Thyroid gland (tissue), 4 donors: ENCODE measurements around the gene COL27A1. TPM values are rescaled to one million over a fixed set of nuclear protein-coding genes. Genes with fewer than 3 reads are reported as not detected.

ENCODE experiments used
- DNase-seq, 2 donors: peaks; one replicate each; pipeline ENCODE4 v3.0.0-alpha.2; 2019
- H3K27ac ChIP-seq, 3 donors: fragments of 200-600 bp; sonication (generic); 1 replicate in 2 of 3; 2 replicates in 1 of 3; pipeline ENCODE4 v1.5.1; 2016 to 2019; ENCODE audit warnings: mild to moderate bottlenecking in 1 of 3, moderate library complexity in 1 of 3
- H3K27me3 ChIP-seq: fragments of 200-600 bp; sonication (generic); one replicate; pipeline ENCODE4 v1.5.1; 2019
- H3K36me3 ChIP-seq, 2 donors: fragments of 200-600 bp; sonication (generic); one replicate each; pipeline ENCODE4 v1.5.1; 2016 to 2019
- H3K4me1 ChIP-seq, 2 donors: fragments of 200-600 bp; sonication (generic); one replicate each; pipeline ENCODE4 v1.5.1; 2017 to 2019
- H3K4me3 ChIP-seq, 3 donors: fragments of 200-600 bp; sonication (generic); replicated peaks in 1 of 3; 1 replicate in 2 of 3; 2 replicates in 1 of 3; pipeline ENCODE4 v1.5.1; 2016; ENCODE audit warnings: mild to moderate bottlenecking in 1 of 3
- H3K9me3 ChIP-seq: fragments of 200-600 bp; sonication (generic); one replicate; pipeline ENCODE4 v1.5.1; 2017
- POLR2A ChIP-seq, 2 donors: fragments of 450-650 bp; IDR thresholded peaks; one replicate each; pipeline ENCODE4 v1.6.1; 2017; ENCODE audit warnings: antibody characterized with exemption in 2 of 2, mild to moderate bottlenecking in 2 of 2, moderate library complexity in 1 of 2
- WGBS, 2 donors: methylation state at CpG; one replicate each; pipeline ENCODE4 v1.1.5; 2017; 5-methylcytosine and 5-hydroxymethylcytosine counted together
- intact Hi-C: fragments of 100-400 bp; cut with DNase I; formaldehyde crosslinking; loops from one replicate; pipeline ENCODE4 v1.15.1; 2023
- total RNA-seq, 4 donors: library from RNA; depleted of rRNA; stranded (reverse); fragments of >200 nt; gene quantifications; one replicate each; pipeline ENCODE4 v1.2.3, GENCODE V29; 2016
- TF ChIP-seq, protein P1 (sequence below), 6 experiments: fragments of 200-600 bp in 3 of 6; fragments of 450-650 bp in 3 of 6; sonication (generic) in 3 of 6; IDR thresholded peaks; one replicate each; pipeline ENCODE4 v1.5.1; 2016 to 2019; ENCODE audit warnings: antibody characterized with exemption in 6 of 6, mild to moderate bottlenecking in 2 of 6, inconsistent platforms in 1 of 6, moderate library complexity in 1 of 6

Gene COL27A1
- total RNA-seq, 4 donors from 2014 or later: 6.7 to 32.5 (median 10.6) TPM

GRCh38 chr9:114261026-114261425 is 105.7 kb downstream of the COL27A1 start:
- Histone ChIP-seq H3K27me3 (no peaks in the 10 kb centered on the region), H3K4me3 (no peak overlapping the region), H3K4me1 (no peaks in the 10 kb centered on the region), H3K9me3 (no peaks in the 10 kb centered on the region), H3K36me3 (no peaks in the 10 kb centered on the region), H3K27ac (no peak overlapping the region)
- WGBS, 2 donors: 82 to 89% methylated on average over 8 of the region's 10 CpGs
- intact Hi-C loops: no loop called here
- no peak for DNase-seq
- no peak for TF ChIP-seq POLR2A (IDR thresholded peaks at IDR 0.05)
- TF ChIP-seq, protein P1, sequence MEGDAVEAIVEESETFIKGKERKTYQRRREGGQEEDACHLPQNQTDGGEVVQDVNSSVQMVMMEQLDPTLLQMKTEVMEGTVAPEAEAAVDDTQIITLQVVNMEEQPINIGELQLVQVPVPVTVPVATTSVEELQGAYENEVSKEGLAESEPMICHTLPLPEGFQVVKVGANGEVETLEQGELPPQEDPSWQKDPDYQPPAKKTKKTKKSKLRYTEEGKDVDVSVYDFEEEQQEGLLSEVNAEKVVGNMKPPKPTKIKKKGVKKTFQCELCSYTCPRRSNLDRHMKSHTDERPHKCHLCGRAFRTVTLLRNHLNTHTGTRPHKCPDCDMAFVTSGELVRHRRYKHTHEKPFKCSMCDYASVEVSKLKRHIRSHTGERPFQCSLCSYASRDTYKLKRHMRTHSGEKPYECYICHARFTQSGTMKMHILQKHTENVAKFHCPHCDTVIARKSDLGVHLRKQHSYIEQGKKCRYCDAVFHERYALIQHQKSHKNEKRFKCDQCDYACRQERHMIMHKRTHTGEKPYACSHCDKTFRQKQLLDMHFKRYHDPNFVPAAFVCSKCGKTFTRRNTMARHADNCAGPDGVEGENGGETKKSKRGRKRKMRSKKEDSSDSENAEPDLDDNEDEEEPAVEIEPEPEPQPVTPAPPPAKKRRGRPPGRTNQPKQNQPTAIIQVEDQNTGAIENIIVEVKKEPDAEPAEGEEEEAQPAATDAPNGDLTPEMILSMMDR (IDR thresholded peaks at IDR 0.05): no peak

GRCh38 chr9:114261987-114262386 is 106.7 kb downstream of the COL27A1 start:
- intact Hi-C loops: no loop called here
- WGBS, 2 donors: 82 to 85% methylated on average over 8 to 9 of the region's 9 CpGs
- H3K36me3 ChIP-seq: no peaks in the 10 kb centered on the region

DNA sequence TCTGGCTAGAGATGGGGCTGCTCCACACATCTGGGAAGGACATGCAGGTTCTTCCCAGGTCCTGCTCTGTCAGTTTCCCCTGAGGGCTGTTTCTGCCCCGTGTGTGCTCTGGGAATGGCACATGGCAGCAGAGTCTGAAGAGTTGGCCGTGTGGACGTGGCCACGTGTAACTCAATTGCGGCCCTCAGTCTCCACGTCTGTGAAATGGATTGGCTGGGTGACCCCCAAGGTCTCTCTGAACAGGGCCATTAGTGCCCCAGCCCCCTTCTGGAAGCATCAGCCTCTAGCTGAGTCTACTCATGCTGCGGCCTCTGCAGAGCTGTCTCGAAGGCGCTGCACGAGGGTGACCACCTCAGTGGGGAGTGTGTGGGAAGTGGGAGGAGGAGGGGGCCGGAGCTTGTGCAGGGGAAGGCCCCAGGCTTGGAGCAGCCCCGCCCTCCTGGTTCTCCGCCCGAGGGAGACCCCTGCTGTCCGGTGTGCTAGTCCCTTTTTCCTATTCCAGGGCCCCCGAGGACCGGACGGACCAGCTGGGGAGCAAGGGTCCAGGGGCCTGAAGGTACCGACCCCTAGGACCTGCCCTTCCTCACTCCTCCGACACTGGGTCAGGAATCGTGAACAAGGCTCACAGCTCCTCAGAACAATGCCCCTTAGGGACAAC is 108.6 kb downstream of the COL27A1 start:
- H3K27ac ChIP-seq: no peak overlapping the region
- no peaks in the 10 kb centered on the region for H3K36me3 ChIP-seq
- intact Hi-C loops: no loop called here
- no peaks in the 10 kb centered on the region for H3K9me3 ChIP-seq
- no peak for TF ChIP-seq POLR2A (IDR thresholded peaks at IDR 0.05)
- TF ChIP-seq, protein P1 (IDR thresholded peaks at IDR 0.05): peak in 1 of 6 experiments; percentile 10
- no peak overlapping the region for H3K4me3 ChIP-seq
- no peaks in the 10 kb centered on the region for H3K27me3 ChIP-seq
- DNase-seq: no peak
- H3K4me1 ChIP-seq: no peaks in the 10 kb centered on the region
- WGBS, 2 donors: 62 to 63% methylated on average over 13 to 17 of the region's 21 CpGs

More at GRCh38 chr9:114261987-114262386, 106.7 kb downstream of the COL27A1 start:
- Histone ChIP-seq H3K4me1 (no peaks in the 10 kb centered on the region), H3K4me3 (no peak overlapping the region), H3K9me3 (no peaks in the 10 kb centered on the region), H3K27ac (no peak overlapping the region), H3K27me3 (no peaks in the 10 kb centered on the region)
- DNase-seq: no peak
- TF ChIP-seq POLR2A (IDR thresholded peaks at IDR 0.05): no peak
- TF ChIP-seq, protein P1 (IDR thresholded peaks at IDR 0.05): no peak

- WGBS, 2 donors: 82 to 89% methylated on average over 7 to 15 of the region's 15 CpGs
- no peaks in the 10 kb centered on the region for H3K27me3 ChIP-seq
- intact Hi-C loops: no loop called here
- TF ChIP-seq, protein P1 (IDR thresholded peaks at IDR 0.05): no peak
- TF ChIP-seq POLR2A (IDR thresholded peaks at IDR 0.05): no peak
- H3K4me1 ChIP-seq: no peaks in the 10 kb centered on the region
- H3K36me3 ChIP-seq: no peaks in the 10 kb centered on the region
- no peaks in the 10 kb centered on the region for H3K9me3 ChIP-seq
- H3K4me3 ChIP-seq: no peak overlapping the region
- no peak overlapping the region for H3K27ac ChIP-seq
- DNase-seq: no peak
Measured at GRCh38 chr9:114264806-114265550, 109.6 kb downstream of the COL27A1 start.

GRCh38 chr9:114266969-114267368 is 111.6 kb downstream of the COL27A1 start:
- H3K4me3 ChIP-seq: no peak overlapping the region
- H3K36me3 ChIP-seq: no peaks in the 10 kb centered on the region
- intact Hi-C loops: no loop called here
- no peaks in the 10 kb centered on the region for H3K9me3 ChIP-seq
- H3K27ac ChIP-seq: no peak overlapping the region
- TF ChIP-seq POLR2A (IDR thresholded peaks at IDR 0.05): no peak
- TF ChIP-seq, protein P1 (IDR thresholded peaks at IDR 0.05): no peak
- H3K4me1 ChIP-seq: no peaks in the 10 kb centered on the region
- H3K27me3 ChIP-seq: no peaks in the 10 kb centered on the region
- WGBS, 2 donors: 84 to 87% methylated on average over 6 of the region's 6 CpGs
- DNase-seq: no peak
